ENCODE measurements around the gene PKHD1.

Gene PKHD1

DNA sequence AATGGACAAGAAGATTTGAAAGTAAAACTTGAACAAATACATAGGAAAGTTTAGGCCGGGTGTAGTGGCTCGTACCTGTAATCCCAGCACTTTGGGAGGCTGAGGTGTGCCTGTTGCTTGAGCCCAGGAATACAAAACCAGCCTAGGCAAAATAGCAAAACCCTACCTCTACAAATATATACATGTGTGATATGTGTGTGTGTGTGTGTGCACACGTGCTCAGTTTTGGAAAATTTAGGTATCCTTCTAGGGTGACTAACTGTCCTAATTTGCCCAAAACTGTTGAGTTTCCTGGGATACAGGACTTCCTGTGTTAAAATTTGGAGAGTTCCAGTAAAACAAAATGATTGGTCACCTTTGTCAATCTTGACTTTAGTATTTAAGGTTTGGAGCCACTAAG, 503.2 kb downstream of the PKHD1 start:
- TF ChIP-seq, protein P1, sequence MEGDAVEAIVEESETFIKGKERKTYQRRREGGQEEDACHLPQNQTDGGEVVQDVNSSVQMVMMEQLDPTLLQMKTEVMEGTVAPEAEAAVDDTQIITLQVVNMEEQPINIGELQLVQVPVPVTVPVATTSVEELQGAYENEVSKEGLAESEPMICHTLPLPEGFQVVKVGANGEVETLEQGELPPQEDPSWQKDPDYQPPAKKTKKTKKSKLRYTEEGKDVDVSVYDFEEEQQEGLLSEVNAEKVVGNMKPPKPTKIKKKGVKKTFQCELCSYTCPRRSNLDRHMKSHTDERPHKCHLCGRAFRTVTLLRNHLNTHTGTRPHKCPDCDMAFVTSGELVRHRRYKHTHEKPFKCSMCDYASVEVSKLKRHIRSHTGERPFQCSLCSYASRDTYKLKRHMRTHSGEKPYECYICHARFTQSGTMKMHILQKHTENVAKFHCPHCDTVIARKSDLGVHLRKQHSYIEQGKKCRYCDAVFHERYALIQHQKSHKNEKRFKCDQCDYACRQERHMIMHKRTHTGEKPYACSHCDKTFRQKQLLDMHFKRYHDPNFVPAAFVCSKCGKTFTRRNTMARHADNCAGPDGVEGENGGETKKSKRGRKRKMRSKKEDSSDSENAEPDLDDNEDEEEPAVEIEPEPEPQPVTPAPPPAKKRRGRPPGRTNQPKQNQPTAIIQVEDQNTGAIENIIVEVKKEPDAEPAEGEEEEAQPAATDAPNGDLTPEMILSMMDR (IDR thresholded peaks at IDR 0.05; ENCODE audit: insufficient read depth, missing control alignments): no peak
- DNase-seq (ENCODE audit: insufficient read length, low spot score): no peak
- FAIRE-seq: no peak

DNA sequence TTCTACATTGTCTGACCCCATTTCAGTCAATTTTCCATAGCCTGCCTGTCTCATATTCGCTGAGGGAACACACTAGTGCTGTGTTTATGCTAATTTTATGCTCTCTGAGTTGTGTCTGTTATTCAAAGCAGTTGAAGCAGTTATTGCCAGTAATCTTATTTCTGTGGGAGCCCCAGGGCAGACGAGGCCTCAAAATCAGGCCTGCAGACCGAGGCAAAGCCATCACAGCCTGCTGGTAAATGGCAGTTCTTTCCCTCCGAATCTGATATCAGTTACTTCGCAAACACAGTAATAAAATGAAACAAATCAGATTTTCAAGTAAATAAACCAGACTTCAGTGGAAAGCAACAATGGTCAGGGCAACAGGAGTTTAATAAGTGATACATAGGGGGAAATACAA, 508.4 kb downstream of the PKHD1 start:
- no peak for DNase-seq (ENCODE audit: insufficient read length, low spot score)
- TF ChIP-seq, protein P1 (IDR thresholded peaks at IDR 0.05; ENCODE audit: insufficient read depth, missing control alignments): no peak
- FAIRE-seq: no peak

DNA sequence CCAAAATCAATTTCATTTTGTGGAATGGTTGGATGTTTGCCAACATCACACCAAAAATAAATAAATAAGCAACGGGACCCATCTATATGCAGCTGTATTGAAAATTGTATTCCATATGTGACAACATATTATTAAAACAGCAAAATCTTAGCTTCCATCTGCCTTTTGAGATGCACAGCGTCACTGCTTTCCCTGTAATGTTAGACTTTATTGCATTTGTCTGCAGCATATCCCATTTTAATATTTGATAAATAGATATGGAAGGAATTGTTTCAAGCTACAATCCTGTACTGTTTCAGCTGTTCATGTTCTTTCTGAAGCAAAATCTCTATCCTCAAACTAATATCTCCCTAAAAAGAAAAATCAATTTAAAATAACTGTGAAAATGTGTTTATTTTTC, 509.1 kb downstream of the PKHD1 start:
- TF ChIP-seq, protein P1 (IDR thresholded peaks at IDR 0.05; ENCODE audit: insufficient read depth, missing control alignments): no peak
- no peak for DNase-seq (ENCODE audit: insufficient read length, low spot score)
- no peak for FAIRE-seq

DNA sequence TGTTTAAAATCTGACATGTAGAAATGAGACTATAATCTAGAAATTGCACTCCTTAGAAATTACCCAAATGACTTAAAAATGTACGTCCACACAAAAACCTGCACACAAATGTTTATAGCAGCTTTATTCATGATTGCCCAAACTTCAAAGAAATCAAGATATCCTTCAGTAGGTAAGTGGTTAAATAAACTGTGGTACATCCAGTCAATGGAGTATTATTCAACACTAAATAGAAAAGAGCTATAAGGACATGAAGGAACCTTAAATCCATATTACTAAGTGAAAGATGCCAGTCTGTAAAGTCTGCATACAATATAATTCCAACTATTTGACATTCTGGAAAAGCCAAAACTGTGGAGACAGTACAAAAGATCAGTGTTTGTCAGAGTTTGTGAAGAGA, 513.4 kb downstream of the PKHD1 start:
- TF ChIP-seq, protein P1 (IDR thresholded peaks at IDR 0.05; ENCODE audit: insufficient read depth, missing control alignments): no peak
- DNase-seq (ENCODE audit: insufficient read length, low spot score) (no peak), FAIRE-seq (no peak)

DNA sequence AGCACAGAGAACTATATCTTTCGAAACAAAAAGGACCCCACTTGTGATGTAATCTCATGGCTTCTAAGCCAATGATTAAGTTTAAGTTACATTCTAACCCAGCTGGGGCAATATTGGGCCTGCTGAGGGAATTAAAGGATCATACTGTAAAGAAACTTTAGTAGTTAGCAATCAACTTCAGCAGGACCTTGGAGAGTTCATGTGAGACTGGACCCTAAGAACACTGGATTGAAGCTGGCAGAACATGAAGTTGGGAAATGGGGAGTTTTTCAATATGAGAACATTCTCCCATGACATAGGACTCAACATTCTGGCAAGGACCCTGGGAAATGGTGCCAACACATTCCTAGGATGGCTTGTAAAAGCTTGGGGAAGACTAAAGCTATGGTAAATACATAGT, 516.2 kb downstream of the PKHD1 start:
- FAIRE-seq (no peak), DNase-seq (ENCODE audit: insufficient read length, low spot score) (no peak)
- TF ChIP-seq, protein P1 (IDR thresholded peaks at IDR 0.05; ENCODE audit: insufficient read depth, missing control alignments): no peak

DNA sequence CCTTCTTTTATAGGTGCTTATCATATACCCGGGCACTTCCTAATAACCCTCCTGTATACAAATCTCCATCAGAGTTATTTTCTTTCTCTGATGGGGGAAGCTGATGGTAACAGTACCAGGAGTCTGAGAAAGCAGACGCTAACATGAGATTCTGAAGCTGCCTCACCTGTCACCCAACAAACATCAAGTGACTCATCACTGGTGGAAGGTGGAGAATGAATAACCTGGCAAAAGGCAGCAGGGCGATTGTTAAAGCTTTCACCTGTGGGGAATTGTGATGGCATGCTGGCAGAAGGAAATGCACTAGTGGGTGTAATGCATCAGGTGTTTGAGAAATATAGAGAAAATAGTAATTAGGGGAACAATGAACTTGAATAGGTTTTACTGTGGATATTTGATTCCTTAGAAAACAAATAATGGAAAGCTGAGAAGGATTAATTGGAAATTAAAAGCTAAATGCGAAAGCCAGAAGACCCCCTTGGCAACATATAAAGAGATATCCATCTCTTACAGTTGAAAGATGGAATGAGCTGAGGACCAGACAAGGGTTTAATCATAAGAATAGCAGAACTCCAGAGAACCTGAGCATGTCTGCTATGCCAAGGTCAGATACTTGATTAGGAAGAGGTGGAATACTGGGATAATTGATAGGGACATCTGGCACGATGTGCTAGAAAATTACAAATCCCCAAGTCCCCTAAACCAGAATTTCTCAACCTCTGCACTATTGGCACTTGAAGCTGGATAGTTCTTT, 517.1 kb downstream of the PKHD1 start:
- no peak for FAIRE-seq
- DNase-seq (ENCODE audit: insufficient read length, low spot score): no peak
- TF ChIP-seq, protein P1 (IDR thresholded peaks at IDR 0.05; ENCODE audit: insufficient read depth, missing control alignments): no peak

DNA sequence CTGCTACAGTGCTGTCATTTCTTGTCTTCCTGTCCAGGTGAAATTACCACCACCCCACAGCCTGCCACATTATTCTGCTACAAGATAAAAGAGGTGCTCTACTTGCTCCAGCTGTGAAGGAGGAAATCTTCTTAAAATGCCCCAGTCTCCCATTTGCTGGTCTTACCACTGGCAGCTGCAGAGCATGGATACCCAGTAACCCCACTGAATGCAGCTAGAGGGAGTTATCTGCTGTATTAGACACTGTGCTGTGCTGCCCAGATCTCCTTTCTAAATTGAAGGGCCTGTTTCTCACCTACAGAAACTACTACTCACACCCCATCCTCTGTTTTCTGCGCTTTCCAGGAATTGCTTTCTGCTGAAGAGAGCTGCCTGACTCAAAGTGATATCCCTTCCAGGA, 517.8 kb downstream of the PKHD1 start:
- TF ChIP-seq, protein P1 (IDR thresholded peaks at IDR 0.05; ENCODE audit: insufficient read depth, missing control alignments): peak; percentile 2
- no peak for FAIRE-seq
- DNase-seq (ENCODE audit: insufficient read length, low spot score): no peak
